Activated naive CD8-positive, alpha-beta T cell treated with anti-CD3 and anti-CD28 coated beads, Interleukin-2, amount 50 U/mL, for 24 hours (primary cell): ENCODE results near the gene LZTR1.
A peak's percentile ranks its signal among the peaks of the same experiment; 100 is the strongest.

Experiments
- ATAC-seq: fragments of 150-1000 bp; cut with Tn5 transposase; one replicate; pipeline ENCODE4 v1.10.0; 2021
- DNase-seq: peaks from one replicate; pipeline ENCODE4 v3.0.0; 2021
- H3K27ac Mint-ChIP-seq: one replicate; pipeline ENCODE4 v1.8.0; 2021; ENCODE audit warnings: mild to moderate bottlenecking, mixed read lengths
- H3K27me3 Mint-ChIP-seq: one replicate; pipeline ENCODE4 v1.8.0; 2021; ENCODE audit warnings: mixed read lengths
- H3K36me3 Mint-ChIP-seq: one replicate; pipeline ENCODE4 v1.8.0; 2021; ENCODE audit warnings: low read depth, mixed read lengths
- H3K4me1 Mint-ChIP-seq: one replicate; pipeline ENCODE4 v1.8.0; 2021; ENCODE audit warnings: mixed read lengths
- H3K4me3 Mint-ChIP-seq: one replicate; pipeline ENCODE4 v1.8.0; 2021; ENCODE audit warnings: mild to moderate bottlenecking, moderate library complexity, mixed read lengths
- H3K9me3 Mint-ChIP-seq: one replicate; pipeline ENCODE4 v1.8.0; 2021; ENCODE audit warnings: mixed read lengths

LZTR1 gene

DNA sequence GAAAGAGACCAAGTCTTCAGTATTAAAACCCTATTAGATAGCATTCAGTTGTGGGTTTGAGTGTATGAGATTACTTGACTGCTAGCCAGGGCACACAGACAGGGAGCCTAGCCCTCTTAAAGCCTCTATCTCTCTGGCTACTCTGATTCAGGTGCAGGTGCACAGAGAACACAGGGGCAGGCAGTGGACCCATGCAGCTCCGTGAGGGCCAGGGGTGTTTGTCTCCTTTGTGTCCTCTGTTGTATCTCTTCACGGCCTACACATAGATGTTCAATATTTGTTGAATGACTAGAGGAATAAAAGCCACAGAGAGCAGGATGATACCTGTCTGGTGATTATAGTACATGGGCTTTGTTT lies 36.5 kb upstream of the LZTR1 start:
- Mint-ChIP-seq H3K27ac (no peak overlapping the region), H3K4me1 (peaks cover 62% of the 10 kb centered on the region), H3K4me3 (no peak overlapping the region), H3K36me3 (peaks cover 39% of the 10 kb centered on the region), H3K9me3 (no peaks in the 10 kb centered on the region), H3K27me3 (no peaks in the 10 kb centered on the region)
- no peak for DNase-seq
- no peak for ATAC-seq

DNA sequence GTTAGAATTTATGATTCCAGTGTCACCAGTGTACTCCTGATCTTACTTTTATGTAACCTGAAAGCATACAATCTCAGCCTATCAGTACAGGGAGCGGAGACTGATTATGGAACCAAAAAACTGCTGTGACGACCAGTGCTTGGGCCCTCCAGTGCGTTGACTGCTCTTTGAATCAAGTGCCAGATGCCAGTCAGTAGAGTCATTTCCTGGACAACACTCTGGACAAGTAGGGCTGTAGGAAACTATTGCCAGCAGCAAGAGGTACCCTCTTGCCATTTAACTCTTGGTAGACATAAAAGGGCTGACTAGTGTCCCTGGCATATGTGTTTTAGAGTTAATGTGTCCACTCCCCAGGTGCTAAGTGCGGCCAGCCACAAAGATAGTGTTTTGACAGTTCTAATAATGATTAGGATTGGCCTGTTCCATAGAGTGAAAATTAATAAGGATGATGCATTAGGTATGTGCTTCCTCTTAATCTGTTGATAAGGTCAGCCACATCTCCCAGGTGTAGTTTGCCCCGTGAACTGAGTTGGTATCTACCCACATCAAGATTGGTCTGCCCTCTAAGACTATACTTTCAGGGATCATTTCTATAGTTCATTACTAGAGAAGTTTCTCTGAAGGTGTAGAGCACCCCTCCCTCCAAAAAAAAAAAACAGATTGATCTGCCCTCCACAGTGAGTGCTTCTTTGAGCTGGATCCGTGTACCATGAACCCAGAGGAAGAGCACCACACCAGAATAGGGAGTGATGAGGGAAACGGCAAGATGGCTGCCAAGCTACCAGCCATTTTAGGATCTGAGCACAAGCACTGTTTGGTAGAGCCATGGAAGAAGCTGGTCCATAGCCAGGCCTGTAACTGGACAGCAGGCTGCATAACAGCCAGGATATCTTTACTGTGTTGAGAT lies 35.8 kb upstream of the LZTR1 start:
- peaks cover 34% of the 10 kb centered on the region for H3K36me3 Mint-ChIP-seq
- H3K27ac Mint-ChIP-seq, result no peak overlapping the region
- no peak for ATAC-seq
- peaks cover 55% of the 10 kb centered on the region for H3K4me1 Mint-ChIP-seq
- no peaks in the 10 kb centered on the region for H3K9me3 Mint-ChIP-seq
- no peaks in the 10 kb centered on the region for H3K27me3 Mint-ChIP-seq
- H3K4me3 Mint-ChIP-seq, result no peak overlapping the region
- no peak for DNase-seq

DNA sequence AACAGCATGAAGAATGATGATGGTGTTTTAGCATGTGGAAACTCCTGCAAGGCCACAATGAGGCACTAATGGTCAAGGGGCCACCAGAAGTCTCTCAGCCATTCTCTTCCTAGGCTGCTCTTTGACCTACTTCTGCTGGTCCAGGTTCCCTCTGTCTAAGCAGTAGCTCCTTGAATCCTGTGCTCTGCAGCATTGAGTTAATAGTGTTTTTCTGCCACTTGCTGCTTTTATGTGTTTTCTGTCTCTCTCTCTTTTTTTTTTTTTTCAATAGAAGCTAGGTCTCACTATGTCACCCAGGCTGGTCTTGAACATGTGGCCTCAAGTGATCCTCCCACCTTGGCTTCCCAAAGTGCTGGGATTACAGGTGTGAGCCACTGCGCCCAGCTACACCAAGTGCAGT lies 35.1 kb upstream of the LZTR1 start:
- peaks cover 50% of the 10 kb centered on the region for H3K4me1 Mint-ChIP-seq
- no peak for DNase-seq
- H3K9me3 Mint-ChIP-seq, result no peaks in the 10 kb centered on the region
- H3K4me3 Mint-ChIP-seq, result no peak overlapping the region
- no peak for ATAC-seq
- H3K27me3 Mint-ChIP-seq, result no peaks in the 10 kb centered on the region
- no peak overlapping the region for H3K27ac Mint-ChIP-seq
- H3K36me3 Mint-ChIP-seq, result peaks cover 30% of the 10 kb centered on the region

DNA sequence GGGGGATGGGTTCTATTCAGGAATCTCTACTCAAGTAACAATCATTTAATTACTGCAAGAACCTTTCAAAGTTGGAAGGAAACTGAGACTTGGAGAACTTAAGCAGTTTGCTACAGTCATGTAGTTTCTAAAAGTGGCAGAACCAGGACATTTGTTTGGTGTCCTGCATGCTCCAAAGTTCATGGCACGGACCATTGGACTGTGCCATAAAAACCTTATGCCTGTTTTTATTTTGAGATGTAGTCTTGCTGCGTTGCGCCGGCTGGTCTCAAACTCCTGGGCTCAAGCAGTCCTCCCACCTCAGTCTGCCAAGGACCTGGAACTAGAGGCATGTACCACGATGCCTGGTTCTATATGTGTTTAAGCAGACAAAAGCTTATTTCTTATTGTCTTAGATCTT lies 33.6 kb upstream of the LZTR1 start:
- DNase-seq, result no peak
- Mint-ChIP-seq H3K36me3 (peaks cover 24% of the 10 kb centered on the region), H3K4me1 (peaks cover 36% of the 10 kb centered on the region), H3K9me3 (no peaks in the 10 kb centered on the region), H3K27ac (no peak overlapping the region), H3K27me3 (no peaks in the 10 kb centered on the region), H3K4me3 (no peak overlapping the region)
- ATAC-seq, result no peak

DNA sequence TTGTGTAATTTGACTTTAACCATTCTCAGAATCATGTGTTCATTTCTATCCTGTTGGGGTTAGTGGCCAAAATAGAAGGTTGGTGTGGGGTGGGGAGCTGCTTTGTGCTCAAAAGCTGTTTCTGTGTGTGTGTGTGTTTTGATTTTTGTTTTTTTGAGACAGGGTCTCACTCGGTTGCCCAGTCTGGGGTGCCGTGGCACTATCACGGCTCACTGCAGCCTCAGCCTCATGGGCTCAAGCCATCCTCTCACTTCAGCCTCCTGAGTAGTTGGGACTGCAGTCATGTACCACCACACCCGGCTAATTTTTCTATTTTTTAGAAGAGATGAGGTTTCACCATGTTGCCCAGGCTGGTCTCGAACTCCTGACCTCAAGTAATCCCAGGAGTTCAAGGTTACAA lies 33.1 kb upstream of the LZTR1 start:
- ATAC-seq, result no peak
- Mint-ChIP-seq H3K36me3 (peaks cover 26% of the 10 kb centered on the region), H3K27ac (no peak overlapping the region), H3K4me3 (no peak overlapping the region), H3K4me1 (peaks cover 31% of the 10 kb centered on the region), H3K9me3 (no peaks in the 10 kb centered on the region), H3K27me3 (no peaks in the 10 kb centered on the region)
- DNase-seq, result no peak

DNA sequence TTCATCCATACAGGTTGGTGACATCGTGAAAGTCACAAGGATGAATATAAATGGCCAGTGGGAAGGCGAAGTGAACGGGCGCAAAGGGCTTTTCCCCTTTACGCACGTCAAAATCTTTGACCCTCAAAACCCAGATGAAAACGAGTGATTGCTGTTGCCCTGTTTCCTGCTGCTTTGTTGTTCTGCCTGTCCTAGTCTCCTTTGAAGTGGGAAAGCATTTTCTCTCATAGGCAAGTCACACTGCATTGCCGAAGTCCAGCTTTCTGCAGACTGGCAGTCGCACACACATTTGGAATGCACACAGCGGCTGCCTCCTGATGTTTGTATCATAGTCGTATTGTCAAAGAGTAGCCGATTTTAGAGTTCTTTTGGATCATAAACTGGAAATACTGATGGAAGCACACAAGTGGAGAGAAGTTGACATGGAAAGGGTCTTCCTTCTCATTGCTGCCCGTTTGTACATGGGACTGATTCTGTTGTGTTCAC lies 32.4 kb upstream of the LZTR1 start:
- H3K27ac Mint-ChIP-seq, result peak overlapping the region; percentile 4
- H3K4me1 Mint-ChIP-seq, result peaks cover 29% of the 10 kb centered on the region
- H3K36me3 Mint-ChIP-seq, result peaks cover 29% of the 10 kb centered on the region
- no peak for ATAC-seq
- no peaks in the 10 kb centered on the region for H3K27me3 Mint-ChIP-seq
- no peaks in the 10 kb centered on the region for H3K9me3 Mint-ChIP-seq
- DNase-seq, result no peak
- no peak overlapping the region for H3K4me3 Mint-ChIP-seq

DNA sequence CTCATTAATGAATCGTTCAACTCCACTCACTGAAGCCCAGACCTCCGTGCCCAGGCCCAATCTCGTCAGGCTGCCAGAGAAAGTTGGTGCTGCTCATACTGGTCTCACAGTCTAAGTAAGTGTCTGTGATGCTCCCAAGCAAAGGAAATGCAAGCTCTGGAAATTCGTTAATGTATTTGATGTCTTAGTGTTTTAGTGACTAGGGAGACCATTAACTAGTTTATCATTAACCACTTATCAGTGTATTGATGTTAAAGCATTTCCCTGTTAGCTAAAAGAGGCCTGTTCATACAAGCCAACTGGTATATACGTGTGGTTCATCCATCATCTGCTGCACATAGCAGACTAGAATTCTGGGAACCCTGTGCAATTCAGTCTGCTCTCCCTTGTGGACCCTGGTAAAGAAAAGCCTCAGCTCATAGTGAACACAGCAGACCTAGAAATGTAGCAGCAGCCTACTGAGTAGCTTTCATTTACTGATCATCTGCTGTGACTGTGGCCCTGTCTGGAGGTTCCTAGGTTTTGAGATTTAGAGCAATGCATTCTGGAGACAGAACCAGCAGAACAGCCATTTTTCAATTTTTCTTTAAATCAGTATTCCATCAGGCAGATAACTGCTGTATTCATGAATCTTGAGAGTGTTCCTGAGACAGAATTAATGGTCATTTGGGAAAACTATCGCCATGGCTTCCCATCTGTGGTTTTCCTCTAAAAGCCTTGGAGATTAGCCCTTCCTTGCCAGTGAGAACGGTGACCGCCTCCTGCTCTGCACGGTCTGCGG lies 30.8 kb upstream of the LZTR1 start:
- Mint-ChIP-seq H3K27ac (no peak overlapping the region), H3K36me3 (peaks cover 25% of the 10 kb centered on the region)

DNA sequence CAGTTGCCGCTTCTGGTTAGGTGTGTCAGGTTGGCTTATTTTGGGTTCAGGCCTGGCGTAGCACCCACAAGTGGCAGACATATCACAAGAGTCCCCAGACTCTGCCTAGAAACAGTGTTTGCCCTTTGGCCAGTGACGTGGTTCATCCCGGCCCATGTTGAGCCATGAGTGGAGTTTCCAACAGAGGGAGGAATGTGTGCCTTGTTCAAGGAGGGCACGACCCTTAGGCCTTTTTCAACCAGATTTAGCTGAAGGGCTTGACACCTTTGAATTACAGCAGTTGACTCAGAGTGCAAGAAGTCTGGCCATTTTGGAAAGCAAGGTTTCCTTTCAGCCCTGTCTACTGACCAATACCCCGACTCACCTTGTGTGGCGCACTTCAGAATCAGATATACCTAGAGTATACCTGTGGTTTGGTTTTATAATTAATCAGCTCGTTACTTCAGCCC lies 30.1 kb upstream of the LZTR1 start:
- no peaks in the 10 kb centered on the region for H3K9me3 Mint-ChIP-seq
- ATAC-seq, result no peak
- DNase-seq, result no peak
- no peak overlapping the region for H3K4me3 Mint-ChIP-seq
- peaks cover 25% of the 10 kb centered on the region for H3K36me3 Mint-ChIP-seq
- no peak overlapping the region for H3K27ac Mint-ChIP-seq
- H3K27me3 Mint-ChIP-seq, result peaks cover 6% of the 10 kb centered on the region
- peaks cover 17% of the 10 kb centered on the region for H3K4me1 Mint-ChIP-seq

More for the DNA sequence above, 30.8 kb upstream of the LZTR1 start:
- H3K27me3 Mint-ChIP-seq, result peaks cover 2% of the 10 kb centered on the region
- H3K4me1 Mint-ChIP-seq, result peaks cover 19% of the 10 kb centered on the region
- no peak overlapping the region for H3K4me3 Mint-ChIP-seq
- DNase-seq, result no peak
- no peaks in the 10 kb centered on the region for H3K9me3 Mint-ChIP-seq
- no peak for ATAC-seq

DNA sequence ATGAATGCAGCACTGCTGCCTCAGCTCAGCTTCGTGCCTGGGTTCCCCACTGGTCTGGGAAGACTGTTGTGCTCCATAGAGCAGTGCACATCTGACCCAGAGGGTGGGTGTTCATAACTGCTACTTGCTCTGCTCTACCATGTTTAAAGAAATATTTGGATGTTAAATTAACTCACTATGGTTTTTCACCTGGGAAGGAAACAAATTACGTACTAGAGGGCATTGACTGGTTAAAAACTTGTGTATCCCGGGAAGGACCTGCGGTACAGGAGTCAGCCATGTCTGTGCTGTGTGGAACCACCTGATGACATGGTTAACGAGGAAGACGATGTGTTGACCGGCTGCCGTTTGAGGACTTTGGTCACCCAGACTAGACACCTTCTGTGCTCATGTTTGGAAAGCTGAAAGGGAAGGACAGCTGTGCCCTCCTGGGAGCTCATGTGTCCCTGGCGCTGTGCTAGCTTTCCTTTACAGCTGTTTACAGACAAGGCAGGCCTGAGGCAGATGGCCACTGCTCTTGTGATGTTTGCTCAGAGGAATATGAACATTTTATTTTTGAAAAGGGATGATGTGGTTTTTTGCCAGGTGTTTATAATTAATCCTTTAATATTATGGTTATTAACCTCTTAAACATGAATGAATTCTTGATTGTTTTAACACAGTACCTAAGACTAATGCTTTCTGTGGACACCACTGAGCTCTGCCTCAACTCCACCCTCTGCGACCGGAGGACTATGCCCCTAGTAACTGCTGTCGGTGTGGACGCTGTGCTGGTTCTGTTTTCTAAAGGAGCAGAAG lies 29.4 kb upstream of the LZTR1 start:
- H3K27me3 Mint-ChIP-seq, result peaks cover 6% of the 10 kb centered on the region
- H3K4me3 Mint-ChIP-seq, result no peak overlapping the region
- H3K36me3 Mint-ChIP-seq, result peaks cover 25% of the 10 kb centered on the region
- no peak for ATAC-seq
- DNase-seq, result no peak
- peak overlapping the region; percentile 12 for H3K27ac Mint-ChIP-seq
- peaks cover 16% of the 10 kb centered on the region for H3K4me1 Mint-ChIP-seq
- H3K9me3 Mint-ChIP-seq, result no peaks in the 10 kb centered on the region

DNA sequence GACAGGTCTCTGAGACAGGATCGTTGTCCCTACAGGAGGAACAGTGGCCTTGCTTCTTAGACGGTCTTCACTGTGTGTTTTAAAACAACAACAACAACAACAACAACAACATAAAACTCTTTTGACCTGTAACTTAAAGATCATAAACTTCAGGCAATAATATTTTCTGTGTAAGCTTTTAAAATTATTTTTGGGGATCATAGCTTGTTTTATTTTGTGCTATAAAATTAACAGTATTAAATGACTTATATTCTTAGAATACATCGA lies 28.8 kb upstream of the LZTR1 start:
- Mint-ChIP-seq H3K27ac (no peak overlapping the region), H3K9me3 (no peaks in the 10 kb centered on the region), H3K4me3 (no peak overlapping the region), H3K36me3 (peaks cover 25% of the 10 kb centered on the region), H3K27me3 (peaks cover 12% of the 10 kb centered on the region), H3K4me1 (peaks cover 16% of the 10 kb centered on the region)
- DNase-seq, result no peak
- no peak for ATAC-seq

DNA sequence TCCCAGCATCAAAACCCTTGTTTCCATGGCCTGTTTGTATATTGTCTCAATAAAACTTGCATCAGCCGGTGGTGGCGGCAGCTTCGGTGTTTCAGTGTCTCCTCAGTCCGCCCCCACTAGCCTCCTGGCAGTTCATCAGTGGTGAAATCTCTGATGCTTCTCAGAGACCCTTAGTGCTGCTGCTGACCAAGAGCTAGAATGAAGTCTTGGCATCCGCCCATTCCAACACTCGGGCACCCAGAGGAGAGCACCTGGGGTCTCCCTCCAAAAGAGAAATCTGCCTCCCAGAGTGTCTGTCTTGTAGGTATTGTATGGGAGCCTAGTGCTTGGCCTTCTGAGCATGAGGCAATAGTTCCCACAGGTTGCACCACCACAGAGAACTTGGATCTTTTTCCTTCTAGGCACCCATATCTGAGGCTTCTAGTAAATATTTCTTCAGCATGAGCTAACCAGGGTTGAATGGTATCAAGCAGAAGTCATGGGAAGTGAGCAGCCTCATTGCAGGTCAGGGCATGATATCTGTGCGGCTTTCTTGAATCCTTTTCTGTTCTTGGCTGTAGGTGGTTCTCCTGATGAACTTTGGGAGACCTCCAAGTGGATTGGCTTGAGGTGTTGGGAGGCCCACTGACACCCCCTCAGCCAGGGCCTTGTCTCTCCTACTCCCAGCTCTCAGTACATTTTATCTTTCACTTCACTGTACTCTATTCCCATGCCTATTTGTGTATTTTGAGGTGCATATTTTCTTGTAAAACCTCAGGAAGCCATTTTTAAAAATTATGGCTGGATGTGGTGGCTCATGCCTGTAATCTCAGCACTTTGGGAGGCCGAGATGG lies 28.2 kb upstream of the LZTR1 start:
- H3K4me3 Mint-ChIP-seq, result no peak overlapping the region
- no peak for DNase-seq
- peaks cover 25% of the 10 kb centered on the region for H3K36me3 Mint-ChIP-seq
- ATAC-seq, result no peak
- H3K4me1 Mint-ChIP-seq, result peaks cover 15% of the 10 kb centered on the region
- H3K27ac Mint-ChIP-seq, result no peak overlapping the region
- no peaks in the 10 kb centered on the region for H3K9me3 Mint-ChIP-seq
- H3K27me3 Mint-ChIP-seq, result peaks cover 17% of the 10 kb centered on the region

DNA sequence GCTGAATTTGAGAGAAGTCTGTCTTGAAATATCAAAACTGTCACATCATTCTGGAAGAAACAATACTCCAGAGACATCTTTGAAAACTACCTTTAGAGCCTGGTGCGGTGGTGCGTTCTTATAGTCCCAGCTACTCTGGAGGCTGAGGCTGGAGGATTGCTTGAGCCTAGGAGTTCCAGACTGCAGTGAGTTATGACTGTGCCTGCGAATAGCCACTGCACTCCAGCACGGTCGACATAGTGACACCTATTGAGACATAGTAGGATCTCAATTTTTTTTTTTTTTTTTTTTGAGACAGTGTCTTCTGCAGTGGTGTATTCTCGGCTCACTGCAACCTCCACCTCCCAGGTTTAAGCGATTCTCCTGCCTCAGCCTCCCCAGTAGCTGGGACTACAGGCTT lies 26.5 kb upstream of the LZTR1 start:
- Mint-ChIP-seq H3K4me3 (no peak overlapping the region), H3K27me3 (peaks cover 22% of the 10 kb centered on the region), H3K27ac (no peak overlapping the region), H3K36me3 (peaks cover 14% of the 10 kb centered on the region), H3K9me3 (no peaks in the 10 kb centered on the region), H3K4me1 (peaks cover 9% of the 10 kb centered on the region)
- DNase-seq (no peak), ATAC-seq (peak; percentile 28)

DNA sequence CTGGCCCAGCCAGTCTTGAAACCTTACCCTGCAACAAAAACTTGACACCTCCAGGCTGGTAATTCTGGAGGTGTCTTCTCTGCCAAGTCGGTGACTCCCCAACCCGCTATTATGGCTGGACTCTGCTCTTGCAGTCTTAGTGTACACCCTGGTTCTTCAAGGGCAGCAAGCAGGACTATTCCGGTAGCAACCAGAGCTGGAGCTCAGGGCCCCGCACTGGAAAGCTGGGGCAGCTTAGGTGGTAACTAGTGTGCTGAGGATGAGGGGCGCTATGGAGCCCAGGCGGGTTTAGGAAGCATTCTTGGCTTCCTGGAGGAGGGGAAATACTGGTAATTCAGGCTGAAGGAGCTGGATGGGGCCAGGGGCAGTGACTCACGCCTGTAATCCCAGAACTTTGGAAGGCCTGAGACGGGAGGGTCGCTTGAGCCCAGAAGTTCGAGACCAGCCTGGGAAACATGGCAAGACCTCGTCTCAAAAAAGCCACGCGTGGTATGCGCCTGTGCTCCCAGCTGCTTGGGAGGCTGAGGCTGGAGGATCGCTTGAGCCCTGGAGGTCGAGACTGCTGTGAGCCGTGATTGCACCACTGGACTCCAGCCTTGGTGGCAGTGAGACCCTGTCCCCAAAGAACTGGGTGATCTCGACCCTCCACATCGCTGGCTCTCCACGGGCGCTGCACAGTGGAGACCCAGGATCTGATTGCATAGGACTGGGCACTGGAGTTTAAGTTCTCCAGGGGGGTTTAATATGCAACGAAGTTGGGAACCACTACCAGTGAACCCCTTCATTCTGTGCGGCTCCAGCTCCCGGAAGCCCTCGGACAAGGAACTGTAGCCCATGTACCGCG lies 25.6 kb upstream of the LZTR1 start:
- Mint-ChIP-seq H3K27ac (no peak overlapping the region), H3K9me3 (no peaks in the 10 kb centered on the region), H3K4me3 (peak overlapping the region; percentile 40), H3K27me3 (peaks cover 23% of the 10 kb centered on the region), H3K36me3 (peaks cover 14% of the 10 kb centered on the region), H3K4me1 (peaks cover 10% of the 10 kb centered on the region)
- no peak for DNase-seq
- no peak for ATAC-seq
